ENCODE measurements around the gene GALNT18. TPM values are rescaled to one million over a fixed set of nuclear protein-coding genes. Genes with fewer than 3 reads are reported as not detected.

GALNT18 gene
- total RNA-seq, 2 donors from 2014 or later = not detected

DNA sequence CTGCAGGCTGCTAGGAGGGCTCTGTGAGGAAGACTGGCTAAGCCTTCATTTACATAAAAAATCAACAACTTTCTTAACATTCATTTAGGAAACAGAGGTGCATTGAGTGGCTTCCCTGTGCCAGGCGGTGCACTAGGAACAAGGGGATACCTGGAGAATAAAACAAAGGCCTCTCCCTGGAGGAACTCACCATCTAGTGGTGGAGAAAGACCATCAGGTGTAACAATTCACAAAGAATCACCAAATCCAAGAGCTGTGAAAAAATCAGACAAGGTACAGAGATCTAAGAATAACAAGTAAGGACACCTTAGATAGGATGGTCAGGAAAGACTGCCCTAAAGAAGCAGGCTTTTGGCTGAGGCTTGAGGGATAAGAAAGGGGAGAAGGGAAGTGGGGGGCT lies 309.1 kb downstream of the GALNT18 start:
- Mint-ChIP-seq H3K4me1 (peaks cover 4% of the 10 kb centered on the region), H3K36me3 (ENCODE audit: low read depth) (no peaks in the 10 kb centered on the region), H3K27ac (no peak overlapping the region), H3K27me3 (no peaks in the 10 kb centered on the region), H3K4me3 (no peak overlapping the region)
- ATAC-seq (no peak), DNase-seq (no peak)
- H3K9me3 ChIP-seq (ENCODE audit: control insufficient read depth, low read length, poor library complexity, severe bottlenecking) = no peaks in the 10 kb centered on the region

DNA sequence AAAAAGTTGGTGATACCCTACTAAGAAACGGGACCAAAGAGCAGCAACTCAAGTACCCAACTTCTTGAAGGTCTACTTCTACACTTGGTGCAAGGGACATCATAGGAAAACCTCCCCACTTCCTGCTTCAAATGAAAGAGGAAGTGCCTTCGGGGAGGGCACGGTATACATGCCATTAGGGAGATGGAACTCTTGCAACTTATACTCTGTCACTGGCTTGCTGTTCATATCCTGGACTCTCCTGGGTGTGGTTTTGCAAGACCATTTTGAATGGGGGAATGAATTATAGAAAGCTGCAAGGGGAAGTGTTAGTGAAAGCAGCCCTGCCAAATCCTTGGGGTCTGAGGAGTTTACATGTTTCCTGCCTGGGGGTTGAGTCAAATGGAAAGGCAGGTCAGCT lies 310.6 kb downstream of the GALNT18 start:
- Mint-ChIP-seq H3K27me3 (no peaks in the 10 kb centered on the region), H3K4me3 (no peak overlapping the region), H3K27ac (no peak overlapping the region), H3K36me3 (ENCODE audit: low read depth) (no peaks in the 10 kb centered on the region), H3K4me1 (peaks cover 4% of the 10 kb centered on the region)
- no peaks in the 10 kb centered on the region for H3K9me3 ChIP-seq (ENCODE audit: control insufficient read depth, low read length, poor library complexity, severe bottlenecking)
- DNase-seq = no peak
- no peak for ATAC-seq

DNA sequence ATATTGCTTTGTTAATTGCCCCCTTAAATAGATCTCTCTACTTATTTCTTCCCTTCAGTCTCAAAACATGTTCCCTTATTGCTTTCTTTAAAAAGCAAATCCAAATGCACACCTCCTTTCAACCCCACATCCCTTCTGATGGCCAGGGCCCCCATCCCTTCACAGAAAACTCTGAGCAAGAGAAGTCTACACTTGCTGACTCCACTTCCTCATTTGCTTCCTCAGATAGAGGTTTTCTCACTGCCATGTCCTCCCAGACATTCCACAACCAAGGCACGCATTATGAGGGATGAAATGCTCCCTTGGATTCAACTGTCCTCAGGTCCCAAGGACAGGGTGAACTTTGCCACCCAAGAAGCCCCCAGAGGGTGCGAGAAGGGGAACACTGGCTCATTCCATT lies 311.9 kb downstream of the GALNT18 start:
- Mint-ChIP-seq H3K27ac (no peak overlapping the region), H3K4me1 (peaks cover 4% of the 10 kb centered on the region), H3K4me3 (no peak overlapping the region), H3K36me3 (ENCODE audit: low read depth) (no peaks in the 10 kb centered on the region), H3K27me3 (no peaks in the 10 kb centered on the region)
- no peaks in the 10 kb centered on the region for H3K9me3 ChIP-seq (ENCODE audit: control insufficient read depth, low read length, poor library complexity, severe bottlenecking)
- ATAC-seq (no peak), DNase-seq (no peak)

DNA sequence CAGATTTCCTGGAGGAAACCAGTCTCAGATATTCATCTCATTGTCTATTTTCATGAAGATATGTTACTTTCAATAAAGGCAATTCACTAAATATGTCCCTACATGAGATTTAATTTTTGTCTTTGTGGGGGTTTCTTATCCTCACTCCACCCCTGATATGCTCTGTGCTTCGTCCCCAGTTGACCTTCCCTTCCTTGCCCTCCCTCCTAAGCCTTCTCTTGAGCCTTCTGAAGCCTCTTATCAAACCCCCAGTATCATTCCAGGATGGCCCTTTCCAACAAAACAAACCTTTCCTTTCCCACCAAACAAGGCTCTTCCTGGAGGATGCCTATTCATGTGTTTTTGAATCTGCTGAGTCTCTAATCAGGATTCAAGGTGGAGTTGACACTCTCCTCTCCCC lies 313.6 kb downstream of the GALNT18 start:
- DNase-seq (no peak), ATAC-seq (no peak)
- no peak overlapping the region for H3K4me3 Mint-ChIP-seq
- no peaks in the 10 kb centered on the region for H3K9me3 ChIP-seq (ENCODE audit: control insufficient read depth, low read length, poor library complexity, severe bottlenecking)
- no peak overlapping the region for H3K27ac Mint-ChIP-seq
- peaks cover 4% of the 10 kb centered on the region for H3K4me1 Mint-ChIP-seq
- H3K36me3 Mint-ChIP-seq (ENCODE audit: low read depth) = no peaks in the 10 kb centered on the region
- peaks cover 10% of the 10 kb centered on the region for H3K27me3 Mint-ChIP-seq

DNA sequence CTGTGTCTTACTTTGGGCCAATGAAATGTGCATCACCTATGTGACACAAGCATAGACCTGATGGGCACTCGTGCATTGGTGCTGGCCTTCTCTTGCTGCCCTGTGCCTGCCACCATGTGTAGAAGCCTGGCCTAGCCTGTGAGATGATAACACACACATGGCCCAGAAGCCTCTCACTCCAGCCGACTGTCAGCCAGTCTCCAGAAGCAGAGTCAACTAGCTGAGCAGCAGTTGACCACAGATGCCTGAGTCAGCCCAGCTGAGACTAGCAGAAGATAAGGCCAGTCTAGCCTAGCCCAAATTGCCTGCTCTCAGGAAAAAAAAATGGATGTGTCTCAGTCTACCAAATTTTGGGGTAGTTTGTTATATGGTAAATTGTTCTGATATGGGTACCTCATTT lies 314.9 kb downstream of the GALNT18 start:
- Mint-ChIP-seq H3K27me3 (peaks cover 16% of the 10 kb centered on the region), H3K27ac (no peak overlapping the region), H3K4me1 (peaks cover 5% of the 10 kb centered on the region), H3K36me3 (ENCODE audit: low read depth) (no peaks in the 10 kb centered on the region), H3K4me3 (no peak overlapping the region)
- no peak for ATAC-seq
- no peaks in the 10 kb centered on the region for H3K9me3 ChIP-seq (ENCODE audit: control insufficient read depth, low read length, poor library complexity, severe bottlenecking)
- no peak for DNase-seq

GRCh38 chr11:11304550-11304949 lies 317.3 kb downstream of the GALNT18 start:
- peaks cover 36% of the 10 kb centered on the region for H3K27me3 Mint-ChIP-seq
- peaks cover 2% of the 10 kb centered on the region for H3K4me1 Mint-ChIP-seq
- no peak overlapping the region for H3K4me3 Mint-ChIP-seq
- DNase-seq (no peak), ATAC-seq (no peak)
- H3K36me3 Mint-ChIP-seq (ENCODE audit: low read depth) = no peaks in the 10 kb centered on the region
- H3K9me3 ChIP-seq (ENCODE audit: control insufficient read depth, low read length, poor library complexity, severe bottlenecking) = no peaks in the 10 kb centered on the region
- H3K27ac Mint-ChIP-seq = no peak overlapping the region

DNA sequence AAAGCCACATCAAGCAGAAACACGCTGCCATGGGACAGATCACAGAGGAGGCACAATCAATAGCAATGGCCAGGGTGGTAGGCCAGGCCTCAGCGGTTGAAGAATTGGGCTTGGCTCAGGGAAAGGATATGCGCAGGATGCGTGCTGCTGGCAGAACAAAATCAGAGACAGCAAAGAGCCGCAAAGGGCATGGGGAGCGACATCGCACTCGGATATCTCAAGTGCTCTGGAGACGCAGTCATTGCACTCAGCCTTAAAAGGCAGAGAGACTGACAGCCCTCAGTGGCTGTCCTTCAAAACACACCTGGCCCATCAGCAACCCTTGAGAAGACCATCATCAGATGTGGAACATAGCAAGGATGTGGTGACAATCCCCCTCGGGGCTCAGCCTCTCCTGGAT lies 319.2 kb downstream of the GALNT18 start:
- Mint-ChIP-seq H3K27ac (no peak overlapping the region), H3K36me3 (ENCODE audit: low read depth) (no peaks in the 10 kb centered on the region), H3K4me3 (no peak overlapping the region), H3K27me3 (peaks cover 41% of the 10 kb centered on the region), H3K4me1 (peaks cover 2% of the 10 kb centered on the region)
- H3K9me3 ChIP-seq (ENCODE audit: control insufficient read depth, low read length, poor library complexity, severe bottlenecking) = no peaks in the 10 kb centered on the region
- ATAC-seq (no peak), DNase-seq (no peak)

GRCh38 chr11:11301212-11301611 lies 320.6 kb downstream of the GALNT18 start:
- Mint-ChIP-seq H3K27me3 (peaks cover 46% of the 10 kb centered on the region), H3K36me3 (ENCODE audit: low read depth) (no peaks in the 10 kb centered on the region), H3K4me1 (peaks cover 2% of the 10 kb centered on the region), H3K4me3 (no peak overlapping the region), H3K27ac (no peak overlapping the region)
- no peaks in the 10 kb centered on the region for H3K9me3 ChIP-seq (ENCODE audit: control insufficient read depth, low read length, poor library complexity, severe bottlenecking)
- DNase-seq (no peak), ATAC-seq (no peak)

GRCh38 chr11:11297578-11297977 lies 324.2 kb downstream of the GALNT18 start:
- no peaks in the 10 kb centered on the region for H3K36me3 Mint-ChIP-seq (ENCODE audit: low read depth)

GRCh38 chr11:11296434-11296833 lies 325.4 kb downstream of the GALNT18 start:
- no peak overlapping the region for H3K4me3 Mint-ChIP-seq
- H3K27ac Mint-ChIP-seq = no peak overlapping the region
- ATAC-seq (no peak), DNase-seq (no peak)
- H3K4me1 Mint-ChIP-seq = no peaks in the 10 kb centered on the region
- no peaks in the 10 kb centered on the region for H3K9me3 ChIP-seq (ENCODE audit: control insufficient read depth, low read length, poor library complexity, severe bottlenecking)
- H3K36me3 Mint-ChIP-seq (ENCODE audit: low read depth) = no peaks in the 10 kb centered on the region
- peaks cover 47% of the 10 kb centered on the region for H3K27me3 Mint-ChIP-seq

More at GRCh38 chr11:11297578-11297977, 324.2 kb downstream of the GALNT18 start:
- no peak for ATAC-seq
- Mint-ChIP-seq H3K4me1 (peaks cover 2% of the 10 kb centered on the region), H3K27me3 (peaks cover 46% of the 10 kb centered on the region), H3K27ac (no peak overlapping the region), H3K4me3 (no peak overlapping the region)
- H3K9me3 ChIP-seq (ENCODE audit: control insufficient read depth, low read length, poor library complexity, severe bottlenecking) = no peaks in the 10 kb centered on the region
- DNase-seq = no peak

- H3K36me3 Mint-ChIP-seq (ENCODE audit: low read depth) = no peaks in the 10 kb centered on the region
- no peak overlapping the region for H3K27ac Mint-ChIP-seq
- no peak for DNase-seq
- no peaks in the 10 kb centered on the region for H3K4me1 Mint-ChIP-seq
- peaks cover 43% of the 10 kb centered on the region for H3K27me3 Mint-ChIP-seq
- H3K9me3 ChIP-seq (ENCODE audit: control insufficient read depth, low read length, poor library complexity, severe bottlenecking) = no peaks in the 10 kb centered on the region
- no peak for ATAC-seq
- no peak overlapping the region for H3K4me3 Mint-ChIP-seq
Measured at GRCh38 chr11:11294551-11294855, 327.3 kb downstream of the GALNT18 start.

- Mint-ChIP-seq H3K4me1 (no peaks in the 10 kb centered on the region), H3K27ac (no peak overlapping the region), H3K27me3 (peaks cover 48% of the 10 kb centered on the region), H3K4me3 (no peak overlapping the region), H3K36me3 (ENCODE audit: low read depth) (no peaks in the 10 kb centered on the region)
- ATAC-seq (no peak), DNase-seq (no peak)
- no peaks in the 10 kb centered on the region for H3K9me3 ChIP-seq (ENCODE audit: control insufficient read depth, low read length, poor library complexity, severe bottlenecking)
Measured at GRCh38 chr11:11293798-11294550, 327.8 kb downstream of the GALNT18 start.

DNA sequence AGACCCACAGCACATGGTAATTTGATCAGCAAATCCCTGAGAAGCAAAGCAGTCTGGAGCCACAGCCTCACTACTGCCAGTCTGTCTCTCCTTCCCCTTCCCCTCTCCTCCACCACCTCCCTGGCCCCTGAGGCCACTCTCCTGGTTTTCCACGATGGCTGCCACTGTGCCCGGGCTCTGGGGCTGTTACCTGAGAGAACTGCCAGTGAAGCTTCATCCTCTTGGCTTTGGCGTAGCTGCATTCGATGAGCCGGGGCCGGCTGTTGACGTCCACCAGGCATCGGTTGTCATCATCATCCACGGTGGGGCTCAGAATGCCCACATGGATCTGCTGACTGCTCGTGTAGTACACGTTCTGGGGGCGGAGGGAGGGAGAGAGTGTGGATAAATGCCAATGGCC lies 329.0 kb downstream of the GALNT18 start:
- ATAC-seq (no peak), DNase-seq (no peak)
- Mint-ChIP-seq H3K4me3 (no peak overlapping the region), H3K27me3 (peaks cover 54% of the 10 kb centered on the region), H3K27ac (no peak overlapping the region), H3K36me3 (ENCODE audit: low read depth) (peaks cover 4% of the 10 kb centered on the region), H3K4me1 (no peaks in the 10 kb centered on the region)
- H3K9me3 ChIP-seq (ENCODE audit: control insufficient read depth, low read length, poor library complexity, severe bottlenecking) = no peaks in the 10 kb centered on the region

Data from T-helper 17 cell (primary cell).